Prostate gland (tissue), 2 donors: ENCODE measurements around the gene TROAP.

Source experiments
- POLR2A ChIP-seq: fragments of 450-650 bp; IDR thresholded peaks from one replicate; pipeline ENCODE4 v1.6.1; 2016; ENCODE audit warnings: antibody characterized with exemption, mild to moderate bottlenecking
- TF ChIP-seq, protein P1 (sequence below), 4 experiments: fragments of 200-600 bp in 2 of 4; fragments of 450-650 bp in 2 of 4; sonication (generic) in 2 of 4; IDR thresholded peaks; 1 replicate in 3 of 4; 2 replicates in 1 of 4; pipeline ENCODE4 v1.5.1; 2016 to 2019; ENCODE audit warnings: antibody characterized with exemption in 4 of 4, mild to moderate bottlenecking in 2 of 4, moderate library complexity in 2 of 4

DNA sequence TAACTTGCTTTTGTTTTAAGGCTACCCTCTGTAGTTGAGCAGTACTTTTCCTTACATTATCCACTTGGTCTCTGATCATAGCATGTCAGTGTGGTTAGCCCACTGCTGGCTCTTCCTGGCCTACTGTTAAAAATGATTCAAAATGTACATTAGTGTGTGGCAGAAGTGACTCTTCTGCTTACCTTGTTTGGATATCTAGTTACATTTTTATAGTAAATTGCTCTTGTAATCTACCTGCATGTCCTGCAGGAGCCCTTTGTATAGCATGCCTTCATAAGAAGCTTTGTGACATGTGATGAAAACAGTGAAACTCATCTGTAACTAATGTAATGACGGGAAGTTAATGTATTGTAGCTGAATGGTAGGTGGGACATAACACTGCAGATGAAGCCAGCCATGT is 52.4 kb downstream of the TROAP start:
- no peak for TF ChIP-seq POLR2A
- TF ChIP-seq, protein P1, sequence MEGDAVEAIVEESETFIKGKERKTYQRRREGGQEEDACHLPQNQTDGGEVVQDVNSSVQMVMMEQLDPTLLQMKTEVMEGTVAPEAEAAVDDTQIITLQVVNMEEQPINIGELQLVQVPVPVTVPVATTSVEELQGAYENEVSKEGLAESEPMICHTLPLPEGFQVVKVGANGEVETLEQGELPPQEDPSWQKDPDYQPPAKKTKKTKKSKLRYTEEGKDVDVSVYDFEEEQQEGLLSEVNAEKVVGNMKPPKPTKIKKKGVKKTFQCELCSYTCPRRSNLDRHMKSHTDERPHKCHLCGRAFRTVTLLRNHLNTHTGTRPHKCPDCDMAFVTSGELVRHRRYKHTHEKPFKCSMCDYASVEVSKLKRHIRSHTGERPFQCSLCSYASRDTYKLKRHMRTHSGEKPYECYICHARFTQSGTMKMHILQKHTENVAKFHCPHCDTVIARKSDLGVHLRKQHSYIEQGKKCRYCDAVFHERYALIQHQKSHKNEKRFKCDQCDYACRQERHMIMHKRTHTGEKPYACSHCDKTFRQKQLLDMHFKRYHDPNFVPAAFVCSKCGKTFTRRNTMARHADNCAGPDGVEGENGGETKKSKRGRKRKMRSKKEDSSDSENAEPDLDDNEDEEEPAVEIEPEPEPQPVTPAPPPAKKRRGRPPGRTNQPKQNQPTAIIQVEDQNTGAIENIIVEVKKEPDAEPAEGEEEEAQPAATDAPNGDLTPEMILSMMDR (IDR thresholded peaks at IDR 0.05), result no peak
